IMR-90 (cell line): Measurements from ENCODE around the gene MTMR1. TPM values are rescaled to one million over a fixed set of nuclear protein-coding genes. Genes with fewer than 3 reads are reported as not detected.

Source experiments
- ATAC-seq: fragments of 200-7000 bp; cut with Tn5 transposase; 2 replicates; pipeline ENCODE4 v1.9.1; 2020; ENCODE audit warnings: low read depth, mild to moderate bottlenecking, moderate library complexity
- BruUV-seq: library from RNA; stranded (reverse); fragments of 400-500 nt; replicated peaks from 2 replicates; lab custom pipeline; 2021; lab: Mats Ljungman, UMichigan
- CTCF ChIA-PET: fragments of 300-600 bp; formaldehyde crosslinking; extraction: SDS; loops from one replicate; lab custom pipeline; 2021; ENCODE audit warnings: antibody characterized with exemption; lab: Yijun Ruan, JAX
- POLR2A ChIA-PET: fragments of 300-600 bp; sonication (Branson Sonifier 250); formaldehyde crosslinking; loops from one replicate; lab custom pipeline; 2022; ENCODE audit warnings: antibody characterized with exemption; ENCODE audit not compliant: unreplicated experiment; lab: Charles Lee
- DNase-seq: peaks from one replicate; pipeline ENCODE4 v3.0.0; 2013
- H2AFZ ChIP-seq: replicated peaks from 2 replicates; pipeline ENCODE3; 2013; ENCODE audit warnings: low read length, mild to moderate bottlenecking; ENCODE audit not compliant: poor library complexity
- H2AK5ac ChIP-seq: 2 replicates; pipeline ENCODE4 v1.6.1; 2013; ENCODE audit warnings: low read depth, low read length, inconsistent platforms
- H2AK9ac ChIP-seq: replicated peaks from 2 replicates; pipeline ENCODE3; 2013; ENCODE audit warnings: mild to moderate bottlenecking, low read depth, low read length, moderate library complexity; ENCODE audit not compliant: poor library complexity
- H2BK120ac ChIP-seq: 2 replicates; pipeline ENCODE4 v1.6.1; 2013; ENCODE audit warnings: low read depth, low read length, inconsistent platforms
- H2BK15ac ChIP-seq: 3 replicates; pipeline ENCODE4 v1.6.1; 2013; ENCODE audit warnings: low read depth, low read length, inconsistent platforms
- H2BK20ac ChIP-seq: 2 replicates; pipeline ENCODE4 v1.6.1; 2013; ENCODE audit warnings: low read depth, mild to moderate bottlenecking, inconsistent platforms, low read length, moderate library complexity
- H2BK5ac ChIP-seq: 2 replicates; pipeline ENCODE4 v1.6.1; 2013; ENCODE audit warnings: mild to moderate bottlenecking, low read depth, low read length, inconsistent platforms; ENCODE audit not compliant: poor library complexity, severe bottlenecking
- H3K14ac ChIP-seq: replicated peaks from 2 replicates; pipeline ENCODE4 v1.6.1; 2013; ENCODE audit warnings: low read depth, low read length, inconsistent platforms
- H3K18ac ChIP-seq: 2 replicates; pipeline ENCODE4 v1.6.1; 2013; ENCODE audit warnings: low read depth, low read length, control low read depth
- H3K23ac ChIP-seq: 2 replicates; pipeline ENCODE4 v1.6.1; 2013; ENCODE audit warnings: low read depth, low read length, inconsistent platforms
- H3K27ac ChIP-seq: 2 replicates; pipeline ENCODE4 v1.5.1; 2013; ENCODE audit warnings: mild to moderate bottlenecking, control low read depth, low read length; ENCODE audit not compliant: insufficient read depth
- H3K27me3 ChIP-seq: 2 replicates; pipeline ENCODE4 v1.6.1; 2013; ENCODE audit warnings: low read length; ENCODE audit not compliant: control insufficient read depth, insufficient read depth
- H3K36me3 ChIP-seq: 2 replicates; pipeline ENCODE4 v1.6.1; 2013; ENCODE audit warnings: low read length, mixed read lengths; ENCODE audit not compliant: control insufficient read depth, insufficient read depth
- H3K4ac ChIP-seq: 2 replicates; pipeline ENCODE4 v1.6.1; 2013; ENCODE audit warnings: low read depth, low read length, inconsistent platforms
- H3K4me1 ChIP-seq: 2 replicates; pipeline ENCODE4 v1.6.1; 2013; ENCODE audit warnings: low read length, mixed read lengths; ENCODE audit not compliant: control insufficient read depth, insufficient read depth
- H3K4me2 ChIP-seq: 2 replicates; pipeline ENCODE4 v1.6.1; 2013; ENCODE audit warnings: low read depth, mild to moderate bottlenecking, control low read depth, low read length, moderate library complexity
- H3K4me3 ChIP-seq: 2 replicates; pipeline ENCODE4 v1.5.1; 2013; ENCODE audit warnings: low read depth, mild to moderate bottlenecking, control low read depth, low read length, moderate library complexity; ENCODE audit not compliant: insufficient read depth
- H3K56ac ChIP-seq: 2 replicates; pipeline ENCODE4 v1.6.1; 2013; ENCODE audit warnings: low read length, inconsistent platforms; ENCODE audit not compliant: insufficient read depth; ENCODE audit errors: extremely low read depth
- H3K79me1 ChIP-seq, 2 experiments: 2 replicates each; pipeline ENCODE4 v1.6.1; 2013; ENCODE audit warnings: low read length in 2 of 2, inconsistent platforms in 1 of 2, low read depth in 1 of 2
- H3K9ac ChIP-seq: 2 replicates; pipeline ENCODE4 v1.6.1; 2013; ENCODE audit warnings: low read depth, low read length, control low read depth
- H3K9me1 ChIP-seq: 2 replicates; pipeline ENCODE4 v1.6.1; 2013; ENCODE audit warnings: low read length, inconsistent platforms; ENCODE audit not compliant: insufficient read depth
- H3K9me3 ChIP-seq: 2 replicates; pipeline ENCODE4 v1.6.1; 2013; ENCODE audit warnings: low read length; ENCODE audit not compliant: control insufficient read depth, insufficient read depth
- H4K20me1 ChIP-seq: 2 replicates; pipeline ENCODE4 v1.6.1; 2013; ENCODE audit warnings: low read length, inconsistent platforms; ENCODE audit not compliant: insufficient read depth
- H4K5ac ChIP-seq: 2 replicates; pipeline ENCODE4 v1.6.1; 2013; ENCODE audit warnings: mild to moderate bottlenecking, low read depth, low read length, control low read depth
- H4K8ac ChIP-seq, 2 experiments: 2 replicates each; pipeline ENCODE4 v1.6.1; 2013; ENCODE audit warnings: low read depth in 2 of 2, low read length in 2 of 2, control low read depth in 1 of 2, inconsistent platforms in 1 of 2
- H4K91ac ChIP-seq: 2 replicates; pipeline ENCODE4 v1.6.1; 2013; ENCODE audit warnings: low read depth, low read length, inconsistent platforms; ENCODE audit not compliant: insufficient read depth
- BHLHE40 ChIP-seq: fragments of 150-350 bp; IDR thresholded peaks from 2 replicates; pipeline ENCODE4 v1.6.1; 2016; ENCODE audit warnings: mild to moderate bottlenecking, low read depth, low read length
- FOS ChIP-seq: fragments of 150-350 bp; IDR thresholded peaks from 2 replicates; pipeline ENCODE4 v1.6.1; 2016; ENCODE audit warnings: low read depth, low read length
- MAFK ChIP-seq: IDR thresholded peaks from 2 replicates; pipeline ENCODE4 v1.6.1; 2012; ENCODE audit warnings: low read depth, low read length, improper control_type of control experiment
- MAZ ChIP-seq: IDR thresholded peaks from 2 replicates; pipeline ENCODE4 v1.6.1; 2012; ENCODE audit warnings: low read depth, mild to moderate bottlenecking, low read length, improper control_type of control experiment, moderate library complexity, borderline replicate concordance
- MXI1 ChIP-seq: IDR thresholded peaks from 2 replicates; pipeline ENCODE4 v1.6.1; 2012; ENCODE audit warnings: low read depth, mild to moderate bottlenecking, low read length, moderate library complexity, borderline replicate concordance
- POLR2A ChIP-seq: IDR thresholded peaks from 2 replicates; pipeline ENCODE4 v1.6.1; 2012; ENCODE audit warnings: mild to moderate bottlenecking, low read depth, low read length
- RAD21 ChIP-seq: IDR thresholded peaks from 2 replicates; pipeline ENCODE4 v1.6.1; 2012; ENCODE audit warnings: low read length, improper control_type of control experiment
- RFX5 ChIP-seq: IDR thresholded peaks from 2 replicates; pipeline ENCODE4 v1.8.0; 2012; ENCODE audit warnings: low read depth, mild to moderate bottlenecking, low read length, moderate library complexity
- SMC3 ChIP-seq: fragments of 150-350 bp; IDR thresholded peaks from 2 replicates; pipeline ENCODE4 v1.6.1; 2016; ENCODE audit warnings: low read depth, mild to moderate bottlenecking, antibody characterized with exemption, low read length, moderate library complexity
- WGBS, 2 experiments: methylation state at CpG; one replicate each; pipeline versions ENCODE4 v1.1.5 to v1.1.7; 2013; ENCODE audit warnings: missing lambda C conversion rate in 2 of 2; ENCODE audit not compliant: insufficient read length in 1 of 2; ENCODE audit errors: extremely low coverage in 2 of 2; 5-methylcytosine and 5-hydroxymethylcytosine counted together
- dilution Hi-C: fragments of 300-500 bp; cut with HindIII; formaldehyde crosslinking; loops from one replicate; pipeline ENCODE4 v1.14.3; 2018; ENCODE audit warnings: low sequenced_read_pairs; ENCODE audit not compliant: unreplicated experiment
- in situ Hi-C: fragments of 300-500 bp; cut with MboI; formaldehyde crosslinking; loops from 3 replicates; pipeline ENCODE4 v1.14.3; 2019; ENCODE audit warnings: low sequenced_read_pairs, inconsistent platforms, mixed read lengths
- intact Hi-C: fragments of 100-400 bp; cut with micrococcal nuclease; formaldehyde crosslinking; loops from 2 replicates; pipeline ENCODE4 v1.10.0; 2022
- polyA plus RNA-seq, 3 experiments: library from polyadenylated mRNA; depleted of rRNA; stranded (reverse); fragments of >200 nt; gene quantifications; 2 replicates each; pipeline ENCODE4 v1.2.3, GENCODE V29; 2012; ENCODE audit warnings: low replicate concordance in 1 of 3
- total RNA-seq: library from RNA; depleted of rRNA; stranded (reverse); fragments of >200 nt; gene quantifications from 2 replicates; pipeline ENCODE4 v1.2.3, GENCODE V29; 2012
- TF ChIP-seq, protein P1 (sequence below): conservative IDR thresholded peaks from 2 replicates; pipeline ENCODE4 v1.5.1; 2012; ENCODE audit warnings: mild to moderate bottlenecking, low read depth, low read length, improper control_type of control experiment
- TF ChIP-seq, protein P2 (sequence below): fragments of 150-350 bp; IDR thresholded peaks from 2 replicates; pipeline ENCODE4 v1.6.1; 2016; ENCODE audit warnings: low read depth, mild to moderate bottlenecking, low read length, moderate library complexity, borderline replicate concordance
- TF ChIP-seq, protein P3 (sequence below): fragments of 150-350 bp; IDR thresholded peaks from 2 replicates; pipeline ENCODE4 v1.6.1; 2017; ENCODE audit warnings: mild to moderate bottlenecking, antibody characterized with exemption, low read length, low read depth

The MTMR1 gene
- total and polyA plus RNA-seq, 2 of the 4 experiments (the other 2 are of a cell fraction) = 19.0 to 28.8 TPM

DNA sequence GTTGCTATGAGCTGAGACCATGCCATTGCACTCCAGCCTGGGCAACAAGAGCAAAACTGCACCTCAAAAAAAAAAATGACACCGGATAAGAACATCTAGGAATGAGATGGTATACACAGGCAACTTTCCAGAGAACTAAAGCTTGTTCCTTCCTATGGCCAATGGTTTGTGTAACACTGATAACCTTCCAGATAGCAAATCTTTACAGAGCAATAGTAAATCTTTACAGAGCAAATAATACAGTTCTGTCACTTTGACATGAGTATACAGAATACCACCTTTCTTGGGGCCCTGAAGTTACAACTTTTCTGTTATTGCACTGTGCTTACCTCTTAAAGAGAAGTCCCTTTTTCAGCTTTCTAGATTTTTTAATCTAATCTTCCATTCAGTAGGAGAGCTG, 113.6 kb downstream of the MTMR1 start:
- no CpG with 5 or more reads among the region's 1 CpG for WGBS, 2 experiments
- no peak overlapping the region for H2BK120ac ChIP-seq
- H2AK5ac ChIP-seq = no peak overlapping the region
- no peak for ATAC-seq
- H3K4ac ChIP-seq = no peak overlapping the region
- intact Hi-C loops (no loop called here), in situ Hi-C loops (no loop called here), dilution Hi-C loops (no loop called here)
- H2BK15ac ChIP-seq = no peak overlapping the region
- no peak overlapping the region for H3K4me3 ChIP-seq
- no peak overlapping the region for H4K5ac ChIP-seq
- H4K91ac ChIP-seq = no peak overlapping the region
- POLR2A ChIA-PET = no interaction called here
- no peak overlapping the region for H2BK5ac ChIP-seq
- no peak overlapping the region for H3K18ac ChIP-seq
- H3K9ac ChIP-seq = no peak overlapping the region
- H3K27me3 ChIP-seq = no peaks in the 10 kb centered on the region
- no peaks in the 10 kb centered on the region for H3K36me3 ChIP-seq
- H2AFZ ChIP-seq = no peak overlapping the region
- no peak overlapping the region for H2BK20ac ChIP-seq
- H4K20me1 ChIP-seq = no peaks in the 10 kb centered on the region
- H3K9me1 ChIP-seq = no peaks in the 10 kb centered on the region
- H3K56ac ChIP-seq = no peak overlapping the region
- no peak overlapping the region for H3K23ac ChIP-seq
- BruUV-seq = no TSS peak
- no peaks in the 10 kb centered on the region for H3K4me1 ChIP-seq
- H3K4me2 ChIP-seq = no peak overlapping the region
- no peaks in the 10 kb centered on the region for H3K79me1 ChIP-seq
- no peak overlapping the region for H4K8ac ChIP-seq
- H3K9me3 ChIP-seq = no peaks in the 10 kb centered on the region
- H3K14ac ChIP-seq = no peak overlapping the region
- TF ChIP-seq SMC3 = no peak
- TF ChIP-seq, protein P1, sequence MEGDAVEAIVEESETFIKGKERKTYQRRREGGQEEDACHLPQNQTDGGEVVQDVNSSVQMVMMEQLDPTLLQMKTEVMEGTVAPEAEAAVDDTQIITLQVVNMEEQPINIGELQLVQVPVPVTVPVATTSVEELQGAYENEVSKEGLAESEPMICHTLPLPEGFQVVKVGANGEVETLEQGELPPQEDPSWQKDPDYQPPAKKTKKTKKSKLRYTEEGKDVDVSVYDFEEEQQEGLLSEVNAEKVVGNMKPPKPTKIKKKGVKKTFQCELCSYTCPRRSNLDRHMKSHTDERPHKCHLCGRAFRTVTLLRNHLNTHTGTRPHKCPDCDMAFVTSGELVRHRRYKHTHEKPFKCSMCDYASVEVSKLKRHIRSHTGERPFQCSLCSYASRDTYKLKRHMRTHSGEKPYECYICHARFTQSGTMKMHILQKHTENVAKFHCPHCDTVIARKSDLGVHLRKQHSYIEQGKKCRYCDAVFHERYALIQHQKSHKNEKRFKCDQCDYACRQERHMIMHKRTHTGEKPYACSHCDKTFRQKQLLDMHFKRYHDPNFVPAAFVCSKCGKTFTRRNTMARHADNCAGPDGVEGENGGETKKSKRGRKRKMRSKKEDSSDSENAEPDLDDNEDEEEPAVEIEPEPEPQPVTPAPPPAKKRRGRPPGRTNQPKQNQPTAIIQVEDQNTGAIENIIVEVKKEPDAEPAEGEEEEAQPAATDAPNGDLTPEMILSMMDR = no peak
- TF ChIP-seq MAZ = no peak
- TF ChIP-seq, protein P2, sequence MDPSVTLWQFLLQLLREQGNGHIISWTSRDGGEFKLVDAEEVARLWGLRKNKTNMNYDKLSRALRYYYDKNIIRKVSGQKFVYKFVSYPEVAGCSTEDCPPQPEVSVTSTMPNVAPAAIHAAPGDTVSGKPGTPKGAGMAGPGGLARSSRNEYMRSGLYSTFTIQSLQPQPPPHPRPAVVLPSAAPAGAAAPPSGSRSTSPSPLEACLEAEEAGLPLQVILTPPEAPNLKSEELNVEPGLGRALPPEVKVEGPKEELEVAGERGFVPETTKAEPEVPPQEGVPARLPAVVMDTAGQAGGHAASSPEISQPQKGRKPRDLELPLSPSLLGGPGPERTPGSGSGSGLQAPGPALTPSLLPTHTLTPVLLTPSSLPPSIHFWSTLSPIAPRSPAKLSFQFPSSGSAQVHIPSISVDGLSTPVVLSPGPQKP = no peak
- TF ChIP-seq MAFK = no peak
- TF ChIP-seq POLR2A = no peak
- no peak for TF ChIP-seq MXI1
- no peak for TF ChIP-seq FOS
- no peak for TF ChIP-seq BHLHE40
- TF ChIP-seq RAD21 = no peak
- TF ChIP-seq, protein P3, sequence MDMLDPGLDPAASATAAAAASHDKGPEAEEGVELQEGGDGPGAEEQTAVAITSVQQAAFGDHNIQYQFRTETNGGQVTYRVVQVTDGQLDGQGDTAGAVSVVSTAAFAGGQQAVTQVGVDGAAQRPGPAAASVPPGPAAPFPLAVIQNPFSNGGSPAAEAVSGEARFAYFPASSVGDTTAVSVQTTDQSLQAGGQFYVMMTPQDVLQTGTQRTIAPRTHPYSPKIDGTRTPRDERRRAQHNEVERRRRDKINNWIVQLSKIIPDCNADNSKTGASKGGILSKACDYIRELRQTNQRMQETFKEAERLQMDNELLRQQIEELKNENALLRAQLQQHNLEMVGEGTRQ = no peak
- no peak for TF ChIP-seq RFX5
- no peak overlapping the region for H2AK9ac ChIP-seq
- H3K27ac ChIP-seq = no peak overlapping the region
- DNase-seq = no peak
- CTCF ChIA-PET = no interaction called here
